HUES6 (cell line): ENCODE results near the gene RHOG.

Experiments
- H3K27ac ChIP-seq: 2 replicates; pipeline ENCODE4 v1.7.0; 2013; ENCODE audit warnings: low read depth, mild to moderate bottlenecking, low read length, inconsistent platforms
- H3K27me3 ChIP-seq: 2 replicates; pipeline ENCODE4 v1.6.1; 2013; ENCODE audit warnings: low read length; ENCODE audit not compliant: control insufficient read depth, insufficient read depth
- H3K36me3 ChIP-seq: 2 replicates; pipeline ENCODE4 v1.6.1; 2013; ENCODE audit warnings: low read length; ENCODE audit not compliant: control insufficient read depth, insufficient read depth
- H3K4me1 ChIP-seq: 2 replicates; pipeline ENCODE4 v1.6.1; 2013; ENCODE audit warnings: low read length; ENCODE audit not compliant: control insufficient read depth, insufficient read depth
- H3K4me3 ChIP-seq: 2 replicates; pipeline ENCODE4 v1.5.1; 2013; ENCODE audit warnings: low read depth, low read length
- H3K9ac ChIP-seq: one replicate; pipeline ENCODE4 v1.6.1; 2013; ENCODE audit warnings: mild to moderate bottlenecking, low read length
- H3K9me3 ChIP-seq: 2 replicates; pipeline ENCODE4 v1.6.1; 2013; ENCODE audit warnings: low read depth, low read length; ENCODE audit not compliant: control insufficient read depth, insufficient read depth

The RHOG gene

DNA sequence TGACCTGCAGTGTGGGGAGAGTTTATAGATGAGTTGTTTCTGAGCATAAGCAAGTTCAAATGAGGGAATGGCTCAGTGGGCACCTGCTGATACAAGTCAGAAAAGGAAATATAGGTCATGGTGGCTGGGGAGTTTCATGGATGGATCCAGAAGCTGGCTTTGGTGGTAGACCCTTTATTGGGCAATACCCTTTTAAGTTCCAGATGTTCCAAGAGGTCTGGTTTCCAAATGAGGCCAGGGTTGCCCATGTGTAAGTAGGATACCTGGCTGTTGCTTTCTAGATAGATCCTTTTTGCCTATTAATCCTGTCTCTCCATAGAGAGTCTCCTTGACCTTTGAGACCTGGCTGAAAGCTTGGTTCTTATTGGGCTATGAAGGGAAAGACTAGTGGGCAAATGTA, 16.9 kb upstream of the RHOG start:
- H3K4me1 ChIP-seq, result peaks cover 61% of the 10 kb centered on the region
- H3K27me3 ChIP-seq, result peaks cover 6% of the 10 kb centered on the region; the same call in 1 of the 2 replicates
- no peaks in the 10 kb centered on the region for H3K9me3 ChIP-seq
- H3K4me3 ChIP-seq, result no peak overlapping the region
- H3K9ac ChIP-seq, result no peak overlapping the region
- no peaks in the 10 kb centered on the region for H3K36me3 ChIP-seq
- H3K27ac ChIP-seq, result no peak overlapping the region

DNA sequence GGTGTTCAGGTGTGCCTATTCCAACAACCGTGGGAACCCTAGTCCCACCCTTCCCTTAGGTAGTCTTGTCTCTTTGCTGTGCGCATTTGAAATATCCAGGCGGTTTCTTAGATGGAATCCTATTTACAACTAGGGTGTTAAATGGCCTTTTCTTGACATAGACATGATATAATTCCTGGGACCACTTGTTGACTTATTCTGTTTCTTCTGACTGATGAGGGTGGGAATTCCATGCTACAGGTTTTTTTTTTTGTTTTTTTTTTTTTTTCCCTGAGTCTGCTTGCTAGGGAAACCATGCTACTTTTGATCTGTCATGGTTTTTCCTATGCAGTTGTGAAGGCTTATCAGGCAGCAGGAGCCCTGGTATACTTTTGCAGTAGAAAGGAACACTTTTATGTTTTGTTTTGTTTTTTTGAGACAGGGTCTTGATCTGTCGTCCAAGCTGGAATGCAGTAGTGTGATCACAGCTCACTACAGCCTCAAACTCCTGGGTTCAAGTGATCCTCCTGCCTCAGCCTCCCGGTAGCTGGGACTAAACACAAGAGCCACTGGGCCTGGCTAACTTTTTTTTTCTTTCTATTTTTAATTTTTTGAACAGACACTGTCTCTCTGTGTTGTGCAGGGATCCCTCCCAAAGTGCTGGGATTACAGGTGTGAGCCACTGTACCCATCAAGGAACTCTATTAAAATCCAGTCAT, 16.2 kb upstream of the RHOG start:
- Histone ChIP-seq H3K27me3 (peaks cover 6% of the 10 kb centered on the region; the same call in 1 of the 2 replicates), H3K4me1 (peaks cover 56% of the 10 kb centered on the region), H3K4me3 (peak overlapping the region; percentile 75), H3K36me3 (no peaks in the 10 kb centered on the region), H3K9me3 (no peaks in the 10 kb centered on the region), H3K9ac (no peak overlapping the region), H3K27ac (no peak overlapping the region)

- Histone ChIP-seq H3K36me3 (no peaks in the 10 kb centered on the region), H3K4me1 (peaks cover 51% of the 10 kb centered on the region), H3K27ac (no peak overlapping the region), H3K4me3 (peak overlapping the region; percentile 75), H3K27me3 (peaks cover 6% of the 10 kb centered on the region; the same call in 1 of the 2 replicates), H3K9me3 (no peaks in the 10 kb centered on the region), H3K9ac (peak overlapping the region; percentile 15)
These were observed 15.2 kb upstream of the RHOG start for GRCh38 chr11:3855808-3856491.

- H3K9me3 ChIP-seq, result no peaks in the 10 kb centered on the region
- H3K4me1 ChIP-seq, result peaks cover 43% of the 10 kb centered on the region
- peaks cover 6% of the 10 kb centered on the region; the same call in 1 of the 2 replicates for H3K27me3 ChIP-seq
- H3K4me3 ChIP-seq, result peak within 1 kb of the TSS; percentile 75
- H3K9ac ChIP-seq, result peak within 1 kb of the TSS; percentile 76
- peak within 1 kb of the TSS; percentile 55; the same call in 1 of the 2 replicates for H3K27ac ChIP-seq
- H3K36me3 ChIP-seq, result no peaks in the 10 kb centered on the region
These were observed 14.4 kb upstream of the RHOG start, which contains the start of gene STIM1 for GRCh38 chr11:3854977-3855807. STIM1 (plus strand) TSS chr11:3855664; CDS start chr11:3856271, 607 bp downstream.

DNA sequence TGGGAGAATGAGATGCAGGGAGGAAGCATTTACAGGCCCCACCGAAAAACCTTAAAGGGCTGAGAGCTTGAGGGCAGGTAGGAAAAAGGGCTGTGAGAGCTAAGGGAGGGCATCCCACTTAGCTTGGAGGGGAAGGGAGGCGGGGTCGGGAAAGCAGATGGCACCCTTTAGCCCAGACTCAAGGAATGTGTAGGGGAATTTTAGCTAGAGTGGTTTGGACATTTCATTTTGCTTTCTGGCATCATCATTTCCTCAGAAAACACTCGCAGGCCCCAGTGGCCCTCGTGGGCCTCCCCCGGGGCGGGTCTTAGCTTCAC, 13.9 kb upstream of the RHOG start:
- H3K27ac ChIP-seq, result no peak overlapping the region; the same call in 1 of the 2 replicates

DNA sequence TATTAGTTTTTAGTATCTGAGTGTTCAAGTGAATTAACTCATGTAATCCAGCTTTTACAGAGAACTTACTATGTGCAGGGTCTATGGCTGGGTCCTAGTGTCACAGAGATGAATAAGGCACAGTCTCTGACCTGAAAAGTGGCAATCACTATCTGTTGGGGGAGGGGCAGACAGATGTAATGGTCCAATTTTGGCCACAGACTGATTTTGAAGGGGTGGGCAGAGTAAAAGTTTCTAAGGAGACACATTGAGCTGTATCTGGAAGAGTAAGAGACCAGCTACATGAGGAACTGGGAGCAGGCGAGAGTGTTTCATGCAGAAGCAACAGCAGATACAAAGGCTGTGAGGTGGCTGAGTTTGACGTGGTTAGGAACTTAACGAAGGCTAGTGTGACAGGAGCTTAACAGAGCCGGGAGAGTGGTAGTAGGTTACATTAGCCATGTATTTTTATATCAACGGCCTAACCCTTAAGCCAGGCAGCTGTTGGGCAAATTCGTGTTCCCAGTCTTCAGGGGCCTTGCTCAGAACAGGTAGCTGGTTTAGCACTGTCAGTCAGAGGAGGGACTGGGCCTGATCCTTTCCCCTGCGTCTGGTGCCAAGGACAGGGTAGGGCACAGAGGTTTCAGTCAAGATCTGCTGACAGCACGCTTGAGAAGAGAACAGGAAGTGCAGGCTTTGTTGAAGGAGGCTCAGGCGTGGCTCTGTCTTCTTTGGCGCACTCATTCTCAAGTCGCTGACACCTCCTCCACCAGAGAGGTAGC, 13.3 kb upstream of the RHOG start:
- Histone ChIP-seq H3K9me3 (no peaks in the 10 kb centered on the region), H3K9ac (peak overlapping the region; percentile 50), H3K4me3 (peak overlapping the region; percentile 75), H3K36me3 (no peaks in the 10 kb centered on the region), H3K27me3 (peaks cover 6% of the 10 kb centered on the region; the same call in 1 of the 2 replicates), H3K4me1 (peaks cover 32% of the 10 kb centered on the region), H3K27ac (no peak overlapping the region)

More for the DNA sequence above, 13.9 kb upstream of the RHOG start:
- Histone ChIP-seq H3K27me3 (peaks cover 6% of the 10 kb centered on the region; the same call in 1 of the 2 replicates), H3K9me3 (no peaks in the 10 kb centered on the region), H3K9ac (peak overlapping the region; percentile 50), H3K36me3 (no peaks in the 10 kb centered on the region), H3K4me3 (peak overlapping the region; percentile 75), H3K4me1 (peaks cover 38% of the 10 kb centered on the region)

DNA sequence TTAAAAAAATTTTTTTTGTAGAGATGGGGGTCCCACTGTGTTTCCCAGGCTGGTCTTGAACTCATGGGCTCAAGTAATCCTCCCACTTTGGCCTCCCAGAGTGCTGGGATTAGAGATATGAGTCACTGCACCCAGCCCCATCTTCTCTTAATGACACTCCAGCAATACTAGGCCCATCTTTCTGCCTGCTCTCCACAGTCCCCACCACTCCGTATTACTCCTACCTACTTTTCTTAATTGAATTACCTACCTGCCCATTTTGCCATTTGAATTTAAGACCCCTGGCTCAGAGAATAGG, 12.7 kb upstream of the RHOG start:
- H3K27ac ChIP-seq, result no peak overlapping the region
- no peak overlapping the region for H3K4me3 ChIP-seq
- no peaks in the 10 kb centered on the region for H3K36me3 ChIP-seq
- H3K4me1 ChIP-seq, result peaks cover 26% of the 10 kb centered on the region
- H3K9me3 ChIP-seq, result no peaks in the 10 kb centered on the region
- peaks cover 6% of the 10 kb centered on the region; the same call in 1 of the 2 replicates for H3K27me3 ChIP-seq
- no peak overlapping the region for H3K9ac ChIP-seq

GRCh38 chr11:3849297-3849874, 8.6 kb upstream of the RHOG start:
- Histone ChIP-seq H3K9ac (no peak overlapping the region), H3K36me3 (no peaks in the 10 kb centered on the region), H3K4me1 (peaks cover 8% of the 10 kb centered on the region), H3K27ac (no peak overlapping the region), H3K9me3 (no peaks in the 10 kb centered on the region), H3K27me3 (no peaks in the 10 kb centered on the region), H3K4me3 (no peak overlapping the region)

- no peaks in the 10 kb centered on the region for H3K36me3 ChIP-seq
- peaks cover 2% of the 10 kb centered on the region; the same call in 1 of the 2 replicates for H3K9me3 ChIP-seq
These were observed 4.9 kb upstream of the RHOG start for GRCh38 chr11:3845670-3846069.

GRCh38 chr11:3845246-3845645, 4.5 kb upstream of the RHOG start:
- Histone ChIP-seq H3K36me3 (no peaks in the 10 kb centered on the region), H3K9ac (no peak overlapping the region), H3K9me3 (peaks cover 2% of the 10 kb centered on the region; the same call in 1 of the 2 replicates), H3K4me3 (no peak overlapping the region), H3K4me1 (no peaks in the 10 kb centered on the region), H3K27me3 (0 out of 2 replicates have a peak, but pooled peaks cover 3% of the 10 kb centered on the region), H3K27ac (no peak overlapping the region)

More at GRCh38 chr11:3845670-3846069, 4.9 kb upstream of the RHOG start:
- Histone ChIP-seq H3K9ac (no peak overlapping the region), H3K4me1 (no peaks in the 10 kb centered on the region), H3K4me3 (no peak overlapping the region), H3K27me3 (0 out of 2 replicates have a peak, but pooled peaks cover 3% of the 10 kb centered on the region), H3K27ac (no peak overlapping the region)
